LoVo (cell line): Measurements from ENCODE around the gene RNASE13.
"Not testable (repeated sequence)": the region's sequence is repeated elsewhere in the genome, so short reads cannot be mapped to it uniquely, and the experiment has no call there.

ENCODE experiments used
- DNase-seq: peaks from one replicate; pipeline ENCODE4 v3.0.0-alpha.2; 2016; ENCODE audit warnings: low spot score

The RNASE13 gene

GRCh38 chr14:20989471-20989786 lies 45.2 kb downstream of the RNASE13 start:
- no peak for DNase-seq

- no peak for DNase-seq
These were observed 45.7 kb downstream of the RNASE13 start for GRCh38 chr14:20988717-20989470.

- peak; percentile 63 for DNase-seq
These were observed 47.8 kb downstream of the RNASE13 start for GRCh38 chr14:20986811-20987210.

- not testable (repeated sequence) for DNase-seq
These were observed 49.0 kb downstream of the RNASE13 start for GRCh38 chr14:20985650-20986049.
